ENCODE data around the gene HUNK.

HUNK gene

GRCh38 chr21:31948676-31949075, 75.9 kb downstream of the HUNK start:
- DNase-seq: no peak

GRCh38 chr21:31952828-31953227, 80.0 kb downstream of the HUNK start:
- DNase-seq: no peak

- no peak for DNase-seq
Measured at GRCh38 chr21:31957631-31958030, 84.8 kb downstream of the HUNK start.

GRCh38 chr21:31959881-31960280, 87.1 kb downstream of the HUNK start:
- no peak for DNase-seq

- no peak for DNase-seq
Measured at GRCh38 chr21:31961027-31961426, 88.2 kb downstream of the HUNK start.

- no peak for DNase-seq
Measured at GRCh38 chr21:31961704-31962103, 88.9 kb downstream of the HUNK start.

GRCh38 chr21:31964692-31965091, 91.9 kb downstream of the HUNK start:
- no peak for DNase-seq

GRCh38 chr21:31967334-31967733, 94.5 kb downstream of the HUNK start:
- DNase-seq: no peak

GRCh38 chr21:31972622-31973021, 99.8 kb downstream of the HUNK start:
- no peak for DNase-seq

- DNase-seq: no peak
Measured at GRCh38 chr21:31973402-31973944, 100.7 kb downstream of the HUNK start.

- peak in 10 of 56 donors; percentile 1 to 46 (median 11) for DNase-seq
Measured at GRCh38 chr21:31974454-31974985, 101.7 kb downstream of the HUNK start.

- no peak for DNase-seq
Measured at GRCh38 chr21:31975491-31975890, 102.7 kb downstream of the HUNK start.

GRCh38 chr21:31977816-31978215, 105.0 kb downstream of the HUNK start:
- no peak for DNase-seq

GRCh38 chr21:31983120-31983519, 110.3 kb downstream of the HUNK start:
- DNase-seq: no peak

GRCh38 chr21:31983554-31983953, 110.7 kb downstream of the HUNK start:
- DNase-seq: no peak

- no peak for DNase-seq
Measured at GRCh38 chr21:31985398-31985797, 112.6 kb downstream of the HUNK start.

- no peak for DNase-seq
Measured at GRCh38 chr21:31986035-31986856, 113.4 kb downstream of the HUNK start.

GRCh38 chr21:31987696-31988095, 114.9 kb downstream of the HUNK start:
- DNase-seq: no peak

GRCh38 chr21:31988492-31989290, 115.9 kb downstream of the HUNK start:
- no peak for DNase-seq

GRCh38 chr21:31991356-31992331, 118.8 kb downstream of the HUNK start:
- no peak for DNase-seq

GRCh38 chr21:31992391-31992790, 119.6 kb downstream of the HUNK start:
- DNase-seq: peak in 16 of 56 donors; percentile 4 to 52 (median 18)
